HL-60 (cell line): ENCODE data around the gene CIART.

Source experiments
- POLR2AphosphoS5 ChIP-seq: IDR thresholded peaks from 2 replicates; pipeline ENCODE4 v1.6.1; 2012; ENCODE audit warnings: low read depth
- REST ChIP-seq: IDR thresholded peaks from 2 replicates; pipeline ENCODE4 v1.6.1; 2012; ENCODE audit warnings: low read depth; ENCODE audit not compliant: insufficient replicate concordance
- TF ChIP-seq, protein P1 (sequence below): IDR thresholded peaks from one replicate; pipeline ENCODE4 v1.5.1; 2011; ENCODE audit warnings: low read length, control low read depth, inconsistent platforms; ENCODE audit not compliant: insufficient read depth

GRCh38 chr1:150321826-150322166, 39.4 kb downstream of the CIART start:
- TF ChIP-seq, protein P1, sequence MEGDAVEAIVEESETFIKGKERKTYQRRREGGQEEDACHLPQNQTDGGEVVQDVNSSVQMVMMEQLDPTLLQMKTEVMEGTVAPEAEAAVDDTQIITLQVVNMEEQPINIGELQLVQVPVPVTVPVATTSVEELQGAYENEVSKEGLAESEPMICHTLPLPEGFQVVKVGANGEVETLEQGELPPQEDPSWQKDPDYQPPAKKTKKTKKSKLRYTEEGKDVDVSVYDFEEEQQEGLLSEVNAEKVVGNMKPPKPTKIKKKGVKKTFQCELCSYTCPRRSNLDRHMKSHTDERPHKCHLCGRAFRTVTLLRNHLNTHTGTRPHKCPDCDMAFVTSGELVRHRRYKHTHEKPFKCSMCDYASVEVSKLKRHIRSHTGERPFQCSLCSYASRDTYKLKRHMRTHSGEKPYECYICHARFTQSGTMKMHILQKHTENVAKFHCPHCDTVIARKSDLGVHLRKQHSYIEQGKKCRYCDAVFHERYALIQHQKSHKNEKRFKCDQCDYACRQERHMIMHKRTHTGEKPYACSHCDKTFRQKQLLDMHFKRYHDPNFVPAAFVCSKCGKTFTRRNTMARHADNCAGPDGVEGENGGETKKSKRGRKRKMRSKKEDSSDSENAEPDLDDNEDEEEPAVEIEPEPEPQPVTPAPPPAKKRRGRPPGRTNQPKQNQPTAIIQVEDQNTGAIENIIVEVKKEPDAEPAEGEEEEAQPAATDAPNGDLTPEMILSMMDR = no peak
- TF ChIP-seq REST = no peak
- no peak for TF ChIP-seq POLR2AphosphoS5
